ENCODE results near the gene DACH1. TPM values are rescaled to one million over a fixed set of nuclear protein-coding genes. Genes with fewer than 3 reads are reported as not detected.

Gene DACH1
- total RNA-seq, 3 donors from 2014 or later = 0.05 to 0.08 TPM; not detected in 1

DNA sequence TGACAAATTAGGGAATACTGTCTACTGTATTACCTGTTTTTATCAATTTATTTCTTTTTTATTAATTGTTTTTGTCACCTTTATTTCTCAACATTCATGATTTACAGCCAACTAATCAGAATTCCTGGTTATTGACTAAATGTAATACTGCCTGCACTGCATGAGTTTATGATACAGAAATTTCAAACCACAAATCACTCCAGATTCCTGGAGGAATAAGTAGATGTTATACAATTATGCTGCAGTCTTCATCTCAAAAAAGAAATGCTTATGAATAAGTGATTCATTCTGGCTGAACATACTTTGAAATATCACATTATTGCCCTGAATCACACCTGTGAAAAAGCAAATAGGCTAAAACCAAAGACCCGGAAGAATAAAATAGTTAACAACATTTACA, 249.7 kb downstream of the DACH1 start:
- Mint-ChIP-seq H3K4me3 (no peak overlapping the region), H3K27me3 (ENCODE audit: low read depth) (no peaks in the 10 kb centered on the region), H3K9me3 (peaks cover 3% of the 10 kb centered on the region), H3K4me1 (ENCODE audit: low read depth) (no peaks in the 10 kb centered on the region), H3K36me3 (ENCODE audit: insufficient read depth) (no peaks in the 10 kb centered on the region)
- no peak for DNase-seq
- ATAC-seq = no peak

DNA sequence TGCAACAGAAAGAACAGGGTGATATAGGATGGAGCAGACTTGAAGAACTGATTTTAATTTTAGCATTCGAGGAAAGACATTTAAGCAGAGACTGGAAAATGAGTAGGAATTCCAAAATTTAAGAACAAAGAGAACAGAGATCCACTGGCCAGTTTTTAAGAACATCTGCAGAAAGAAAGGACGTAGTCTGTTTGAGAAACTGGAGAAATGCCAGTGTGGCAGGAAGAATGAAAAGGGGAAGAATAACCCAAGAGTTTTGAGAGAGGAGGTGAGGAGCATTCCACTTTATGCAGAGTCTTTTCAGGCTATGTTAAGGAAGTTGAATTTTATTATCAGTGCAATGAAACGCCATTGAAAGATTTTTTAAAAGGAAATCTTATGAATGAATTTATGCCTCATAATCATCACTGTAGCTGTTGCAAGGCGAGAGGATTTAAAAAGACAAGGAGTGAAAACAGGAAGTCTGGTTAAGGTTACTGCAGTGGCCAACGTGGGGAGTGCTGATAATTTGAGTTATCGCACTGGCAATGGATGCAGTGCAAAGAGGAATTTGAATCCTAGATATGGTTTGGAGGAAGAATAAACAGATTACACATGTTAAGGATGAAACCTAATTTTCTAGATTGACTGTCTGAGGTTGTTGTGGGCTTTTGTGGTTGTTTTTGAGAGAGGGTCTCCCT, 253.8 kb downstream of the DACH1 start:
- no peaks in the 10 kb centered on the region for H3K36me3 Mint-ChIP-seq (ENCODE audit: insufficient read depth)
- H3K4me3 Mint-ChIP-seq = no peak overlapping the region
- ATAC-seq (no peak), DNase-seq (no peak)
- no peaks in the 10 kb centered on the region for H3K27me3 Mint-ChIP-seq (ENCODE audit: low read depth)
- H3K9me3 Mint-ChIP-seq = peaks cover 3% of the 10 kb centered on the region
- H3K4me1 Mint-ChIP-seq (ENCODE audit: low read depth) = no peaks in the 10 kb centered on the region

DNA sequence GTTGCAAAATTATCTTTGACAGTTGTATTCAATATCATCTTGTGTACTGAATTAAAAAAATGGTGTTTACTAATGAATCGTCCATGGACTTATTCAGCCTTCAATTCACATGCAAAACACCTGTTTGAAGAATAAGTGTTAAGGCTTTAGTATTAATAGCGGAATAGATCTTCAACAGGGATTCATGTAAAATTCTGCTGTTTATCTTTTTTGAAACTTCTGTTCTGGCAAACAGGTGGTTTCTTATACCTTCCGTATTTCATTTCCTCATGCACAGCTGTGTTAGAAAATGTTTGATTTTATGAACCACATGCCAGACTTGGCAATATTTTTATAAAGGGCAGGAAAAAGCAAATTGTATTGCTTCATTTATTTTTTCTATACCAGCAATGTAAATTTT, 255.7 kb downstream of the DACH1 start:
- Mint-ChIP-seq H3K4me3 (no peak overlapping the region), H3K9me3 (peaks cover 2% of the 10 kb centered on the region), H3K27me3 (ENCODE audit: low read depth) (no peaks in the 10 kb centered on the region), H3K36me3 (ENCODE audit: insufficient read depth) (no peaks in the 10 kb centered on the region), H3K4me1 (ENCODE audit: low read depth) (no peaks in the 10 kb centered on the region)
- ATAC-seq (no peak), DNase-seq (no peak)

DNA sequence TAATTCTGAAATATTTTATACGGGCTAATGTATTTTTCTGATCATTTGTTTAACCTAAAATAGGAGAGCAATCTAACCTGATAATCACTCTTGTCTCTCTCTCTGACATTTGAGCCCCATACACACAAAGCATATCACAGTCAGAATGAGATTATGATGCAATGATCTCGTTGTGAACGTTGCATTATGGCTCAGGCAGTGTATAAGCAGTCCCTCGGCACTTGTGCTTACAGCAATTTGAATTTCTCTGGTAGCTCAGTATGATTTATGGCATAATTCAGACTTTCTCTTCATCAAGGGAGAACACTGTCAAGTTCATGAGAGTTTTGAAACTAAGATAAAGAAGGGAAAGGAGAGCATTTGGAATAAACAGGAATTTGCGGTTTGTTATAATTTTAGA, 256.1 kb downstream of the DACH1 start:
- ATAC-seq (no peak), DNase-seq (no peak)
- Mint-ChIP-seq H3K4me1 (ENCODE audit: low read depth) (no peaks in the 10 kb centered on the region), H3K9me3 (no peaks in the 10 kb centered on the region), H3K36me3 (ENCODE audit: insufficient read depth) (no peaks in the 10 kb centered on the region), H3K27me3 (ENCODE audit: low read depth) (no peaks in the 10 kb centered on the region), H3K4me3 (no peak overlapping the region)

DNA sequence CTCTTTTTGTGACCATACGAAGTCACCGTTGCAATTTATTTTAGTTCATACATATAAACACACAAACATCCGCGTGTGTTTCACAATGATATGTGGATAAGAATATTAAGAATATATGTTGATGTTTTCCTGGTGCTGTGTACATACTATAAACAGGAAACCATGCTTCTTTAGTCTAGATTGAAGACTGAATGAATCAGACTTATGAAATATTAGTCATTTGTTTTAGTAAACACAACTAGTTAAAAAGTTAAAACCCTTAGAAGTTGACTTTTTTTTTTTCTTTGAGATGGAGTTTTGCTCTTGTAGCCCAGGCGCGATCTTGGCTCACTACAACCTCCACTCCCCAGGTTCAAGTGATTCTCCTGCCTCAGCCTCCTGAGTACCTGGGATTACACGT, 257.7 kb downstream of the DACH1 start:
- no peaks in the 10 kb centered on the region for H3K4me1 Mint-ChIP-seq (ENCODE audit: low read depth)
- no peak overlapping the region for H3K4me3 Mint-ChIP-seq
- DNase-seq (no peak), ATAC-seq (no peak)
- no peaks in the 10 kb centered on the region for H3K9me3 Mint-ChIP-seq
- no peaks in the 10 kb centered on the region for H3K27me3 Mint-ChIP-seq (ENCODE audit: low read depth)
- no peaks in the 10 kb centered on the region for H3K36me3 Mint-ChIP-seq (ENCODE audit: insufficient read depth)

DNA sequence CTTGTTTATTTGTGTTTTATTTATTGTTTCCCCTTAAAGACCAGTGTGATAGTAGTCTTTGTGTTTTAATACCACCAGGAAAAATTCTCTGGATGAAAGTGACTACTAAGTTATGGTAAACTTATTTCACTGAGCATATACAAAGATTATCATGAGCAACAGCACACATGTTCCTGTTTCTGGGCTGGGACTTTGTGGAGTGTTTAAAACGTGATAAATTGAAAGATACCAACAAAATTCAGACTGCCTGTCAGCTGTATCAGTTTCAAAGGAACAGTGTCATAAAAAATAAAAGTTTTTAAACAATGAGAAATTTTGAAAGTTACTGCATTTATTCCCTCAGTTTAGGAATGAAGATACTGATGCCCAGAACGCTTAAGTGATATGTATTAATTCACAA, 259.4 kb downstream of the DACH1 start:
- Mint-ChIP-seq H3K27me3 (ENCODE audit: low read depth) (no peaks in the 10 kb centered on the region), H3K4me3 (no peak overlapping the region), H3K4me1 (ENCODE audit: low read depth) (no peaks in the 10 kb centered on the region), H3K36me3 (ENCODE audit: insufficient read depth) (no peaks in the 10 kb centered on the region), H3K9me3 (no peaks in the 10 kb centered on the region)
- ATAC-seq (no peak), DNase-seq (no peak)

DNA sequence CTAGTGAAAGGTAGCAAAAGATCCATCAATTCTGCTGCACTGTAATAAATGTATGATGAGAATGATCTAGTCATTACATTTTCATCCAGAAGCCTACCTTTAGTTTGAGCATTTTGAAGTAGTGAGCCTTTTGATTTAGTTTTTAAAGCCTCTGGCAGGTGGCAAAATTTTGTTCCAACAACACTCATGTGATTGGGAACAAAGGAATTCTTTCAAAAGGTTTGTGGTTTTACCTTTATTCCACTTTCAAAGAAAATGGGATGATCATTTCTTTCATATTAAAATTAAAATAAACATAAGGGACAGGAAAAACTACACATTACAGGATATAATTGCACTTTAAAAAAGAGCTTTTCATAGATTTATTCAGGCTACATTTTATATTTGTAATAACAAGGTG, 260.2 kb downstream of the DACH1 start:
- Mint-ChIP-seq H3K36me3 (ENCODE audit: insufficient read depth) (no peaks in the 10 kb centered on the region), H3K9me3 (no peaks in the 10 kb centered on the region), H3K27me3 (ENCODE audit: low read depth) (no peaks in the 10 kb centered on the region), H3K4me1 (ENCODE audit: low read depth) (no peaks in the 10 kb centered on the region), H3K4me3 (no peak overlapping the region)
- DNase-seq (no peak), ATAC-seq (no peak)

DNA sequence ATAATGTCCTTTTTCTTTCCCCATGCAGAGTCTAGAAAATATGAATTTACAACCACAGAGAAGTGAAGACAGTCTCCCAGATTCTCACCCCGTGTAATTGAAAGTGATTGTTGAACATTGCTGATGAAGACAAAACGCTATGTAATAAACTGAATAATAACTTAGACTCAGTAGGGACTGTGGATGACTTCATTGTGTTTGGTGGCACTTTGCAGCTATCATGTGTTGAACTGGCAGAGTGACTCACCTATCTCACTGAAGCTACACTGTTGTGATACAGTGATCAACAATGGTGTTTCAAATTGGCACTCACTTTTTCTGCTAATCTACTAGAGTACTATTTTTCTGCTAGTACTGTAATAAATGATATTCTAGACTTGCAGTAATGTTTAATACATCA, 261.3 kb downstream of the DACH1 start:
- ATAC-seq (no peak), DNase-seq (no peak)
- Mint-ChIP-seq H3K4me3 (no peak overlapping the region), H3K27me3 (ENCODE audit: low read depth) (no peaks in the 10 kb centered on the region), H3K36me3 (ENCODE audit: insufficient read depth) (no peaks in the 10 kb centered on the region), H3K4me1 (ENCODE audit: low read depth) (no peaks in the 10 kb centered on the region), H3K9me3 (no peaks in the 10 kb centered on the region)

DNA sequence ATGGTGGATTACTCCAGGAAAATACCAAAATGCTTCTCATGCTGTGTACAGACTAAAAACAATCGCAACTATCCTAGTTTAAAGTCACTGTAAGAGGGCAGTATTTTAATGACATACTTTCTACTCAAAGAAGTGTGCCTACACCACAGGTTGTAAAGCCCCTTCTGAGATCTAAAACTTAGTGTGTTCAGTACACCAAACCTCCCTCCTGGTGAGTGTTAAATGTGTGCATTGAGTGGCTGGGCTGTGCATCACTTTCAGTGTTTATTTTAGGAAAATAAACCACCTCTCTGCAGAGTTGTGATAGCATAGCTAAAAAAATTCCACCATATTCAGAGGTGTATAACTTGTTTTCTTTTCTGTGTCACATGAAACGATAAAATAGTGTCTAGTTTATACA, 263.7 kb downstream of the DACH1 start:
- no peaks in the 10 kb centered on the region for H3K27me3 Mint-ChIP-seq (ENCODE audit: low read depth)

DNA sequence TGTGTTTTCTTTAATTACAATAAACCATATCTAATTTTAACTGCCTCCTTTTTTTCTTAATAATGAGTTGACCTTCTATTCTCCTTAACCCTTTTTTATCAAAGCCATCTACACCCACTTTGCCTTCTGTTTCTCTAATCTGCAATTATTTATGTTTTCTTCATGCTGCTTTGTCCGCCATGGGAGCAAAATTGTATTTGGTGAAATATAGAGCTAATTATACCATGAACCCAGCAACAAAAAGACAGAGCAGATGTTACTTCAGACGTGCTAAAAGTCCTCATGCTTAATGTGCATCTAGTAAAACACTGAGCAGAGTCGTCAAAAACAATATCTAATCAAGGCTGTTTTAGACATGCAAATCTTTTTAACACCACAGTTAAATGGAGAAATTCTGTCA, 264.7 kb downstream of the DACH1 start:
- no peaks in the 10 kb centered on the region for H3K4me1 Mint-ChIP-seq (ENCODE audit: low read depth)
- H3K36me3 Mint-ChIP-seq (ENCODE audit: insufficient read depth) = no peaks in the 10 kb centered on the region
- no peak for ATAC-seq
- DNase-seq = no peak
- no peaks in the 10 kb centered on the region for H3K27me3 Mint-ChIP-seq (ENCODE audit: low read depth)
- no peak overlapping the region for H3K4me3 Mint-ChIP-seq
- no peaks in the 10 kb centered on the region for H3K9me3 Mint-ChIP-seq

More for the DNA sequence above, 263.7 kb downstream of the DACH1 start:
- no peak overlapping the region for H3K4me3 Mint-ChIP-seq
- DNase-seq (no peak), ATAC-seq (no peak)
- no peaks in the 10 kb centered on the region for H3K4me1 Mint-ChIP-seq (ENCODE audit: low read depth)
- H3K9me3 Mint-ChIP-seq = no peaks in the 10 kb centered on the region
- H3K36me3 Mint-ChIP-seq (ENCODE audit: insufficient read depth) = no peaks in the 10 kb centered on the region

DNA sequence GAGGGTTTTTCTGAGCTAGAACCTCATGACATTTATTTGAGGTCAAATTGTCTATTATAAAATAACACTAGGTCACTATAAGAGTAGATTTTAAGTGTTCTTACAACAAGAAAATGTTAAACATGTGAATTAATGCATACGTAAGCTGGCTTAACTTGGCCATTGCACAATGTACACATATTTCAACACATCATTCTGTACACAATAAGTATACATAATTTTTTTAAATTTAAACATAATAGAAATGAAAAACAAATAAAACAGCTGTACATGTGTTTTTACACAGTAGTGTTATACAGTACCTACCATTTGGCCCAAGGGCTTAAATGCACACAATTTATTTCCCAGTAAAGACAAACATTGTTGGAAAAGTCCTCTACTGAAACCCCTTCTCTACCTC, 269.9 kb downstream of the DACH1 start:
- no peaks in the 10 kb centered on the region for H3K36me3 Mint-ChIP-seq (ENCODE audit: insufficient read depth)
- no peak for ATAC-seq

DNA sequence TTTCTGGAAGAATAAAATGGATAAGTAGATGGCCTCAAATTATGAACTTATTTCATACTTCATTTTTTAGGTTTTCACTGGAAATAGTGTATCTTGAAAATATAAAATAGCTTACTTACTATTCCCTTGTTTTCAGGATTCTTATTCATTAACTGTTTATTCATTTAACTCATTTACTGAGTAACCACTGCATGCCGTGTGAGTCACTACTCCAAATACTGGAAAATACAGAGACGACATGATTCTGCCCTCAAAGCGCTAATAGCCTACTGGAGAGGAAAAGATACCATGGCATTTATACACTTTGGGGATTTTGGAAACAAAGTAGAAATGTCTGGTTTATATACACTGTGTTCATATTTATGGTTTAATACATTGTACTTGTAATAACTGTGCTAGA, 270.9 kb downstream of the DACH1 start:
- Mint-ChIP-seq H3K27me3 (ENCODE audit: low read depth) (no peaks in the 10 kb centered on the region), H3K36me3 (ENCODE audit: insufficient read depth) (no peaks in the 10 kb centered on the region), H3K9me3 (peaks cover 4% of the 10 kb centered on the region), H3K4me3 (no peak overlapping the region), H3K4me1 (ENCODE audit: low read depth) (no peaks in the 10 kb centered on the region)
- no peak for ATAC-seq
- DNase-seq = no peak

More for the DNA sequence above, 269.9 kb downstream of the DACH1 start:
- no peak for DNase-seq
- Mint-ChIP-seq H3K9me3 (no peaks in the 10 kb centered on the region), H3K4me1 (ENCODE audit: low read depth) (no peaks in the 10 kb centered on the region), H3K27me3 (ENCODE audit: low read depth) (no peaks in the 10 kb centered on the region), H3K4me3 (no peak overlapping the region)

DNA sequence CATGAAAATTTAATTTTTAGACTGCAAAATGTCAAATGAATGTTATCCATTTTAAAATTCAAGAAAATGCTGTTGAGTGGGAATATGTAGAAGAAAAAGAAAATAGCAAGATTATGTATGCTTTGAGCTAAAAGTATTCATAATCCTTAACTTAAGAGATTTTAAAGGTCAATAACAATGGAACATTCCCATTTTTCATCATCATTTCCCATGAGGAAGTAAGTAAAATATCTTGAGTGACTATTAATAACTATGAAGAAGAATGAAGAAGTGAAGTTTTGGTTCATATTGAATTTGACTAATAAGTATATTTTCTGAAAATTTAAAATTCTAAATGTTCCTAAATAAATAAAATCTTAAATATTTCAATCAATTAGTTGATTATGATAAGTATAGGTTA, 273.4 kb downstream of the DACH1 start:
- Mint-ChIP-seq H3K9me3 (peaks cover 4% of the 10 kb centered on the region), H3K4me1 (ENCODE audit: low read depth) (no peaks in the 10 kb centered on the region), H3K4me3 (no peak overlapping the region), H3K27me3 (ENCODE audit: low read depth) (no peaks in the 10 kb centered on the region), H3K36me3 (ENCODE audit: insufficient read depth) (no peaks in the 10 kb centered on the region)
- DNase-seq = no peak
- no peak for ATAC-seq

DNA sequence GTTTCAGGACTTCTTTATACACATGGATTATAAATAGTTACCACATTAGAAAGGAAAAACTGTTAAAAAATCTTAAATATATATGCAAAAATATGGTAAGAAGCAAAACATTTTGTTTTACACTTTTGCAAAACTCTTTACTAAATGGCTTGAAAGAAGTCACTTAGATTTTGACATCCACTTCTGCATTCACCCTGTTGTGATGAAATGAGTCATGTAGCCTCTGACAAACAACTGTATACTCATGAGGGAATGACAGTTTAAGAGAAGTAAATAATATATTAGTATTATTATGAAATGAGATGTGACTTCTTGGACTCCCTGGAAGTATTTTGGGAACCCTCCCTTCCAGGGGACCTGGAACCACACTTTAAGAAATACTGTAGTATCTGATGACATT, 275.6 kb downstream of the DACH1 start:
- Mint-ChIP-seq H3K4me1 (ENCODE audit: low read depth) (no peaks in the 10 kb centered on the region), H3K4me3 (no peak overlapping the region), H3K9me3 (peaks cover 7% of the 10 kb centered on the region), H3K27me3 (ENCODE audit: low read depth) (no peaks in the 10 kb centered on the region), H3K36me3 (ENCODE audit: insufficient read depth) (no peaks in the 10 kb centered on the region)
- no peak for ATAC-seq
- DNase-seq = no peak

DNA sequence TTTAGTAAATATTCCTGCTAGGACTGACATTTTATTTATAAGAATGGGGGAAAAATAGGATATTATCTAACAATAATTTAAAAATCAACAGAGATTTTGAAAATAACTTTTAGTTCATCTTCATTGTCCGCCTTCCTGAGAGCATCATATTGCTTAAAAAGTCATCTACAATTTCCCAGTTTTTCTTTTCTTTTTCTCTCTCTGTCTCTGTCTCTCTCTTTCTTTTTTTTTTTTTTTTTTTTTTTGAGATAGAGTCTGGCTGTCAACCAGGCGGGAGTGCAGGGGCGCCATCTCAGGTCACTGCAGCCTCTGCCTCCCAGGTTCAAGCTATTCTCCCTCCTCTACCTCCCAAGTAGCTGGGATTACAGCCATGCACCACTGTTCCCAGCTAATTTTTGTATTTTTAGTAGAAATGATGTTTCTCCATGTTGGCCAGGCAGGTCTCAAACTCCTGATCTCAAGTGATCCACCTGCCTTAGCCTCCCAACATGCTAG, 276.3 kb downstream of the DACH1 start:
- no peak for ATAC-seq
- peaks cover 7% of the 10 kb centered on the region for H3K9me3 Mint-ChIP-seq

More for the DNA sequence above, 276.3 kb downstream of the DACH1 start:
- no peaks in the 10 kb centered on the region for H3K4me1 Mint-ChIP-seq (ENCODE audit: low read depth)
- no peaks in the 10 kb centered on the region for H3K27me3 Mint-ChIP-seq (ENCODE audit: low read depth)
- no peak for DNase-seq
- H3K4me3 Mint-ChIP-seq = no peak overlapping the region
- no peaks in the 10 kb centered on the region for H3K36me3 Mint-ChIP-seq (ENCODE audit: insufficient read depth)
